Measurements from ENCODE around the gene LYRM1.

LYRM1 gene

DNA sequence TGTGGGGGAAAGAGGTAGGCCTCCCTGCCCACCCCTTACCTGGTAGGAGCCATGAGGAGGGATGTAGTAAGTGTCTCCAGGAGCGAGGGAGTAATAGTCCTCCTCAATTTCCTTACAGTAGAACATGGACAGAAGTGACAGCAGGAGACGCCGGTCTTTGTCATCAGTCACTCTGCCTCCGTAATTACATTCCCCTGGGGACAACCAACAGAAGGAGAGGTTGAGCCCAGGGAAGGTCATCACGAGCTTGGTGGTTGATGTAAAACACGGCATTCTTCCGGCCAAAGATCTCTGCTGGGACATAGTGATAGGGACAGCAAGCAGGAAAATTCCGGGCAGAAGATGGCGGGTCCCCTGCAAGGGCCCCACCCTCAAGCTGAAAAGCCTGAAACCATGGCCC is 47.9 kb downstream of the LYRM1 start:
- no peaks in the 10 kb centered on the region for H3K9me2 ChIP-seq (replicated peaks; ENCODE audit: control insufficient read depth, low read length)
- no peaks in the 10 kb centered on the region for H3F3A ChIP-seq (ENCODE audit: control insufficient read depth, insufficient read depth)
- TF ChIP-seq EZH2phosphoT487 (IDR thresholded peaks at IDR 0.05; ENCODE audit: borderline replicate concordance, low read length) = no peak
- TF ChIP-seq, protein P1, sequence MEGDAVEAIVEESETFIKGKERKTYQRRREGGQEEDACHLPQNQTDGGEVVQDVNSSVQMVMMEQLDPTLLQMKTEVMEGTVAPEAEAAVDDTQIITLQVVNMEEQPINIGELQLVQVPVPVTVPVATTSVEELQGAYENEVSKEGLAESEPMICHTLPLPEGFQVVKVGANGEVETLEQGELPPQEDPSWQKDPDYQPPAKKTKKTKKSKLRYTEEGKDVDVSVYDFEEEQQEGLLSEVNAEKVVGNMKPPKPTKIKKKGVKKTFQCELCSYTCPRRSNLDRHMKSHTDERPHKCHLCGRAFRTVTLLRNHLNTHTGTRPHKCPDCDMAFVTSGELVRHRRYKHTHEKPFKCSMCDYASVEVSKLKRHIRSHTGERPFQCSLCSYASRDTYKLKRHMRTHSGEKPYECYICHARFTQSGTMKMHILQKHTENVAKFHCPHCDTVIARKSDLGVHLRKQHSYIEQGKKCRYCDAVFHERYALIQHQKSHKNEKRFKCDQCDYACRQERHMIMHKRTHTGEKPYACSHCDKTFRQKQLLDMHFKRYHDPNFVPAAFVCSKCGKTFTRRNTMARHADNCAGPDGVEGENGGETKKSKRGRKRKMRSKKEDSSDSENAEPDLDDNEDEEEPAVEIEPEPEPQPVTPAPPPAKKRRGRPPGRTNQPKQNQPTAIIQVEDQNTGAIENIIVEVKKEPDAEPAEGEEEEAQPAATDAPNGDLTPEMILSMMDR (IDR thresholded peaks at IDR 0.05; ENCODE audit: low read depth, low read length, poor library complexity, severe bottlenecking) = no peak
- no peak overlapping the region for H3K4me3 ChIP-seq (ENCODE audit: low read length)
- no peaks in the 10 kb centered on the region for H4K20me1 ChIP-seq (ENCODE audit: control insufficient read depth, insufficient read depth, low read depth, low read length)
- peaks cover 4% of the 10 kb centered on the region; the same call in 1 of the 2 replicates for H3K27me3 ChIP-seq (ENCODE audit: control insufficient read depth, low read length)
- no peaks in the 10 kb centered on the region for H3K9me3 ChIP-seq (ENCODE audit: control insufficient read depth, insufficient read depth, low read length)
- no peak overlapping the region for H3K4me2 ChIP-seq (ENCODE audit: low read length)
- H3K4me1 ChIP-seq (ENCODE audit: control insufficient read depth, low read length) = no peaks in the 10 kb centered on the region; the same call in 1 of the 2 replicates
- no peaks in the 10 kb centered on the region for H3K79me2 ChIP-seq (ENCODE audit: control insufficient read depth, low read length)
- H3K27ac ChIP-seq (ENCODE audit: low read depth, low read length) = no peak overlapping the region
- H3K36me3 ChIP-seq (ENCODE audit: control insufficient read depth, low read length) = no peaks in the 10 kb centered on the region

DNA sequence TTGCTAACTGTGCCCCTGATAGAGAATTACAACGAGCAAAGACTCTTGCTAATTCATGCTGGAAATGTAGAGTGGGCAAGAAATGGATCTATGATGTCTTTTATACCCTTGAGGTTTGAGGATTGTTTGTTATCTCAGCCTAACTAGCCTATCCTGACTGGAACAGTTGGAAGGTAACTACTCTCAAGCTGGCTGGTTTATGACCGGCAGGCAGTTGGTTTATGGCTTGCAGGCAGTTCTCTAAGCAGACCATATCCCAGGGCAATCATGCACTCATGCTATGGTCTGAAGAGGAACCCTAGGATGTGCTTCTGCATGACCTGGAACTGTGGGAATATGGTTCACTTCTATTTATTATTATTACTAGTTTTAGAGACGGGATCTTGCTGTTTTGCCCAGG is 49.1 kb downstream of the LYRM1 start:
- no peak overlapping the region for H3K27ac ChIP-seq (ENCODE audit: low read depth, low read length)
- H3K4me3 ChIP-seq (ENCODE audit: low read length) = no peak overlapping the region
- TF ChIP-seq, protein P1 (IDR thresholded peaks at IDR 0.05; ENCODE audit: low read depth, low read length, poor library complexity, severe bottlenecking) = no peak
- no peak for TF ChIP-seq EZH2phosphoT487 (IDR thresholded peaks at IDR 0.05; ENCODE audit: borderline replicate concordance, low read length)
- no peaks in the 10 kb centered on the region for H3F3A ChIP-seq (ENCODE audit: control insufficient read depth, insufficient read depth)
- H3K36me3 ChIP-seq (ENCODE audit: control insufficient read depth, low read length) = no peaks in the 10 kb centered on the region
- H3K9me3 ChIP-seq (ENCODE audit: control insufficient read depth, insufficient read depth, low read length) = no peaks in the 10 kb centered on the region
- H3K27me3 ChIP-seq (ENCODE audit: control insufficient read depth, low read length) = no peaks in the 10 kb centered on the region
- no peaks in the 10 kb centered on the region for H3K79me2 ChIP-seq (ENCODE audit: control insufficient read depth, low read length)
- H3K9me2 ChIP-seq (replicated peaks; ENCODE audit: control insufficient read depth, low read length) = no peaks in the 10 kb centered on the region
- H4K20me1 ChIP-seq (ENCODE audit: control insufficient read depth, insufficient read depth, low read depth, low read length) = no peaks in the 10 kb centered on the region
- H3K4me1 ChIP-seq (ENCODE audit: control insufficient read depth, low read length) = no peaks in the 10 kb centered on the region; the same call in 1 of the 2 replicates
- no peak overlapping the region for H3K4me2 ChIP-seq (ENCODE audit: low read length)

DNA sequence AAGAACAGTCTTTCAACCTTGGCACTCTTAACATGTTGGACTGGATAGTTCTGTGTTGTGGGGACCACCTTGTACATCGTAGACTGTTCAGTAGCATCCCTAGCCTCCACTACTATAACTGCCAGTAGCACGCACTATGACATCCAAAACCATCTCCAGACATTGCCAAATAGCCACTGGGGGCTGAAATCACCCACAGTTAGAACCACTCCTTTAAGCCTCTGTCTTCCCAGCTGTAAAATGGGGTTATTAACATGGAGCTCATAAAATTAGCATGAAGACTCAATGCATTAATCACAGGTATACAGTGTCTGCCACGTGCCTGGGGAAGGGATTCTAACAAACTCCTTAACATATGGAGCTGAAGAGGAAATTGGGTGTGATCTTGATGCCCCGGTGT is 49.7 kb downstream of the LYRM1 start:
- TF ChIP-seq, protein P1 (IDR thresholded peaks at IDR 0.05; ENCODE audit: low read depth, low read length, poor library complexity, severe bottlenecking) = no peak
- TF ChIP-seq EZH2phosphoT487 (IDR thresholded peaks at IDR 0.05; ENCODE audit: borderline replicate concordance, low read length) = no peak
- no peaks in the 10 kb centered on the region for H3K79me2 ChIP-seq (ENCODE audit: control insufficient read depth, low read length)
- no peaks in the 10 kb centered on the region for H3F3A ChIP-seq (ENCODE audit: control insufficient read depth, insufficient read depth)
- no peak overlapping the region for H3K4me3 ChIP-seq (ENCODE audit: low read length)
- H3K9me2 ChIP-seq (replicated peaks; ENCODE audit: control insufficient read depth, low read length) = no peaks in the 10 kb centered on the region
- no peaks in the 10 kb centered on the region for H3K4me1 ChIP-seq (ENCODE audit: control insufficient read depth, low read length)
- no peaks in the 10 kb centered on the region for H3K27me3 ChIP-seq (ENCODE audit: control insufficient read depth, low read length)
- H3K27ac ChIP-seq (ENCODE audit: low read depth, low read length) = no peak overlapping the region
- no peaks in the 10 kb centered on the region for H3K9me3 ChIP-seq (ENCODE audit: control insufficient read depth, insufficient read depth, low read length)
- H4K20me1 ChIP-seq (ENCODE audit: control insufficient read depth, insufficient read depth, low read depth, low read length) = no peaks in the 10 kb centered on the region
- no peaks in the 10 kb centered on the region for H3K36me3 ChIP-seq (ENCODE audit: control insufficient read depth, low read length)
- H3K4me2 ChIP-seq (ENCODE audit: low read length) = no peak overlapping the region
